Tibial artery (tissue), 4 donors: ENCODE data around the gene EIPR1.
"Not testable (repeated sequence)": the region's sequence is repeated elsewhere in the genome, so short reads cannot be mapped to it uniquely, and the experiment has no call there.

Experiments
- DNase-seq, 2 donors: peaks; one replicate each; pipeline ENCODE4 v3.0.0-alpha.2; 2019
- H3K27ac ChIP-seq, 2 donors: fragments of 200-600 bp; sonication (generic) in 1 of 2; 1 replicate in 1 of 2; 2 replicates in 1 of 2; pipeline ENCODE4 v1.5.1; 2018 to 2019; ENCODE audit warnings: mild to moderate bottlenecking in 1 of 2
- H3K27me3 ChIP-seq, 2 donors: fragments of 200-600 bp; sonication (generic) in 1 of 2; one replicate each; pipeline versions ENCODE4 v1.5.1 to v1.6.0; 2016 to 2019
- H3K36me3 ChIP-seq, 3 donors: fragments of 200-600 bp; sonication (generic) in 2 of 3; one replicate each; pipeline ENCODE4 v1.5.1; 2016 to 2019; ENCODE audit warnings: mild to moderate bottlenecking in 2 of 3
- H3K4me1 ChIP-seq, 4 donors: fragments of 200-600 bp; sonication (generic) in 2 of 4; 1 replicate in 3 of 4; 2 replicates in 1 of 4; pipeline ENCODE4 v1.5.1; 2016 to 2019
- H3K4me3 ChIP-seq, 2 donors: fragments of 200-600 bp; sonication (generic) in 1 of 2; 1 replicate in 1 of 2; 2 replicates in 1 of 2; pipeline ENCODE4 v1.5.1; 2018 to 2019; ENCODE audit warnings: mild to moderate bottlenecking in 2 of 2
- H3K9me3 ChIP-seq, 3 donors: fragments of 200-600 bp; sonication (generic) in 1 of 3; one replicate each; pipeline ENCODE4 v1.5.1; 2016 to 2019
- intact Hi-C: fragments of 100-400 bp; cut with DNase I; formaldehyde crosslinking; loops from one replicate; pipeline ENCODE4 v1.15.0; 2023; ENCODE audit warnings: low total_unique reads
- TF ChIP-seq, protein P1 (sequence below), 2 experiments: fragments of 200-600 bp in 1 of 2; fragments of 450-650 bp in 1 of 2; IDR thresholded peaks; one replicate each; pipeline ENCODE4 v1.5.1; 2017 to 2019; ENCODE audit warnings: antibody characterized with exemption in 2 of 2, mild to moderate bottlenecking in 1 of 2, moderate library complexity in 1 of 2

Gene EIPR1

DNA sequence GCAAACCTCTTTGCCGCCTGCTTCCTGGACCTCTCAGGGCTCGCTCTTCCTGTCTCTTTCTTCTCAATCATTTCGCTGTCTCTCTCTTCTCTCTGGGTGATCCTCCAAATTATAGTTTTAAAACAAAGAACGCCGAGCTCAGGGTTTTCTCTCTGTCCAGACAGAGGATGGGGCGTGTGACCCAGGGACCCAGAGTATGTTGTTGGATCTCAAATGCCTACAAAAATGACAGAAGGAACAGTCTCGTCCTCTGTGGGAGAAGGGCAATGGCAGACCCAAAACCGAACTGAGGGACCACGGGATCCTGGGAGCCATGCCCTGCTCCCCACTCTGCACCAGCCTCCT lies 88.5 kb downstream of the EIPR1 start:
- intact Hi-C loops: no loop called here
- Histone ChIP-seq H3K27me3 (no peaks in the 10 kb centered on the region), H3K36me3 (no peaks in the 10 kb centered on the region), H3K4me1 (no peaks in the 10 kb centered on the region), H3K27ac (no peak overlapping the region), H3K4me3 (no peak overlapping the region), H3K9me3 (no peaks in the 10 kb centered on the region)
- TF ChIP-seq, protein P1, sequence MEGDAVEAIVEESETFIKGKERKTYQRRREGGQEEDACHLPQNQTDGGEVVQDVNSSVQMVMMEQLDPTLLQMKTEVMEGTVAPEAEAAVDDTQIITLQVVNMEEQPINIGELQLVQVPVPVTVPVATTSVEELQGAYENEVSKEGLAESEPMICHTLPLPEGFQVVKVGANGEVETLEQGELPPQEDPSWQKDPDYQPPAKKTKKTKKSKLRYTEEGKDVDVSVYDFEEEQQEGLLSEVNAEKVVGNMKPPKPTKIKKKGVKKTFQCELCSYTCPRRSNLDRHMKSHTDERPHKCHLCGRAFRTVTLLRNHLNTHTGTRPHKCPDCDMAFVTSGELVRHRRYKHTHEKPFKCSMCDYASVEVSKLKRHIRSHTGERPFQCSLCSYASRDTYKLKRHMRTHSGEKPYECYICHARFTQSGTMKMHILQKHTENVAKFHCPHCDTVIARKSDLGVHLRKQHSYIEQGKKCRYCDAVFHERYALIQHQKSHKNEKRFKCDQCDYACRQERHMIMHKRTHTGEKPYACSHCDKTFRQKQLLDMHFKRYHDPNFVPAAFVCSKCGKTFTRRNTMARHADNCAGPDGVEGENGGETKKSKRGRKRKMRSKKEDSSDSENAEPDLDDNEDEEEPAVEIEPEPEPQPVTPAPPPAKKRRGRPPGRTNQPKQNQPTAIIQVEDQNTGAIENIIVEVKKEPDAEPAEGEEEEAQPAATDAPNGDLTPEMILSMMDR (IDR thresholded peaks at IDR 0.05): no peak
- DNase-seq: peak in 1 of 2 donors; percentile 1

DNA sequence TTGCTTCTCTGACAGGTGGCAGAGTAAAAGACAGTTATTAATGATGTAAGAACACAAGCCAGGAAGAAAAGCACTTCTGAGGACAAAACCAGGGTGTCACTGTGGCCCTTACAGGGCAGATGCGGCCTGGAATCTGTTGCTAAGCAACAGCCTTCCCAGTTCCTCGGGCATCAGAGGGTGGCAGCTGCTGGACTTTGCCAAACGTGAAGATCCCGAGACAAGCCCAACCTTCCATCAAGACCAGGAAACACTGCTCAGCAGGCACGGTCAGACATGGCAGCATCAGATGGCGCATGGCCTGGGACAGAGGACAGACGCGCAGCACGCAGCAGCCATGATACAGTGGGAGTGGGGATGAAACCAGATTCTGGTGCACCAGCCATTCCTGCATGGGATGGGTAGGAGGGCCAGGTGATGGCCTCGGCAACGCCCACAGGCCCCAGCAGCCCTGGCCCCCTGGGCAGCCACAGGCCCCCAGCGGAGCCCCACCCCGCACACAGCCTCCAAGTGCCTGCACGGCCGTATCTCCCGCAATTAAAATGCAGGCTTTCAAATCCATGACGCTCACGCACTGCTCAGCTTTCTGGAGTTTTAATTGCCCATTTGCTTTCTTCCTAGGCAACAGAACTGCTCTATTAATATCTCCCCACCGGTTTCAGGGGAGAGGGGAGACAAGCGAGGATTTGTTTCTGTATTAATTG lies 89.0 kb downstream of the EIPR1 start:
- Histone ChIP-seq H3K36me3 (no peaks in the 10 kb centered on the region), H3K4me1 (no peaks in the 10 kb centered on the region), H3K27me3 (no peaks in the 10 kb centered on the region), H3K4me3 (no peak overlapping the region), H3K9me3 (no peaks in the 10 kb centered on the region), H3K27ac (no peak overlapping the region)
- TF ChIP-seq, protein P1 (IDR thresholded peaks at IDR 0.05): no peak
- intact Hi-C loops: no loop called here
- peak in 1 of 2 donors; percentile 6 for DNase-seq

DNA sequence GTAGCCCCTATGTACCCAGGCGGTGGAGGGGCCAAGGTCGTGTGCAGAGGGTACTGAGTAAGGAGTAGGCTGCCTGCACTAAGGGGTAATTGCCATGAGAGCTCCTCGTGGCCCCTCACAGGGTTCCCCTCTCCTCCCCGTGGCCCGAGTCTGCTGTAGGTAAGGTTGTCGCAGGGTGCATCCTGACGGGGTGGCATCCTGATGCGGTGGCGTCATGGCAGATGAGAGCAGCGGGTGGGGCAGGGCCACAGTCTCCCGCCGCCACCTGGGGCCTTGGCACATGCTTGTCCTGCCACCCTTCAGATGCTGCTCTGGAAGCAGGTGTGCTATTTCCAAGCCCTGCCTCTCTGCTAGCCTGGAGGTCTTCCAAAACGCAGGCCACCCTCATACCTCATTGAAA lies 89.7 kb downstream of the EIPR1 start:
- no peak overlapping the region for H3K4me3 ChIP-seq
- peak in 1 of 2 donors; percentile 7 for DNase-seq
- H3K27me3 ChIP-seq: no peaks in the 10 kb centered on the region
- TF ChIP-seq, protein P1 (IDR thresholded peaks at IDR 0.05): no peak
- H3K9me3 ChIP-seq: no peaks in the 10 kb centered on the region
- H3K27ac ChIP-seq: no peak overlapping the region
- H3K36me3 ChIP-seq: no peaks in the 10 kb centered on the region
- intact Hi-C loops: no loop called here
- H3K4me1 ChIP-seq: no peaks in the 10 kb centered on the region

DNA sequence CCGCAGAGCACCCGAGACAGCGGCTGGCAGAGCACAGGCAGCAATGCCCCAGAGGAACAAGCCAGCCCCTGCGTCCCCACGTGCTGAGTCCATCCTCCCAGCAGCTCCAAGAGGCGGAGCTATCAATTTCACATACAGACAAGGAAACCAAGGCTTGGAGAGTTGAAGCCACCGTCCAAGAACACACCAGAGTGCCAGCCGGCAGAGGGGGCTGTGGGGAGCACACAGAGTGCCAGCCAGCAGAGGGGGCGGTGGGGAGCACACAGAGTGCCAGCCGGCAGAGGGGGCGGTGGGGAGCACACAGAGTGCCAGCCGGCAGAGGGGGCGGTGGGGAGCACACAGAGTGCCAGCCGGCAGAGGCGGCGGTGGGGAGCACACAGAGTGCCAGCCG lies 91.0 kb downstream of the EIPR1 start:
- intact Hi-C loops, H3K4me3 ChIP-seq, H3K27me3 ChIP-seq, H3K27ac ChIP-seq, H3K4me1 ChIP-seq, H3K36me3 ChIP-seq, H3K9me3 ChIP-seq: not testable (repeated sequence)
- peak in 1 of 2 donors; percentile 10 for DNase-seq

DNA sequence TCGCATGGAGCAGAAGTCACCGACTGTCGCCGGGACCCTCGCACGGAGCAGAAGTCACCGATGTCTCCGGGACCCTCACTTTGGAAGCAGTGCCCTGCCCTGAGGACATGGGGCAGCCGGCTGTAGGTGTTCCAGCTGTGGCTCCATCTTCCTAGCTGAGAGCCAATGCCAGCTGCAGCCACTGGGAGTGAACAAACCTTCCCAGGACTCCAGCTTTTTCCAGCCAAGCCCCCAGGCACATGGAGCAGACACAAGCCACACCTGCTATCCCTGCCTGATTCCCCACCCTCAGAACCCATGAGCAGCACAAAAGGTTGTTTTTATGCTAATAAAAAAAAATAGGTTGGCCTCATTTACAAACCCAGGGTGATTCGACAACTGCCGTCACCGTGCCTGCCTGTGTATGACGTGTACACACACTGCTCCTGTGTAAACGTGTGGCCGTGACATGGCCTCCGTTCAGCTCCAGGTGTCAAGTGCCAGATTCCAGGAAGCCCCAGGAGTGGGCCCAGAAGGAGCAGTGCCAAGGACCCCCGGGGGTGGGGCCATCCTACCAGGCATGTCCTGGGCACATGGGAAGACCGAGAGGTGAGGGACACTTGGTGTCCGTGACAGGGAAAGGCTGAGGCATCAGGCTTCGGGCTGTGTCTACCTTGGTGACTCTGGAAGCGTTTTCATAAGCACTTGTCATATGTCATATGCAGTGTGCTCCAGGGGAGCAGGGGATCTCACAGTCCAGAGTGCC lies 91.5 kb downstream of the EIPR1 start:
- DNase-seq: peak in 1 of 2 donors; percentile 17
- no peak overlapping the region for H3K4me3 ChIP-seq
- no peaks in the 10 kb centered on the region for H3K9me3 ChIP-seq
- H3K4me1 ChIP-seq: peaks cover 0 to 5% (median 0%) of the 10 kb centered on the region in 4 donors
- intact Hi-C loops: no loop called here
- H3K27ac ChIP-seq: no peak overlapping the region
- TF ChIP-seq, protein P1 (IDR thresholded peaks at IDR 0.05): no peak
- H3K27me3 ChIP-seq: no peaks in the 10 kb centered on the region
- no peaks in the 10 kb centered on the region for H3K36me3 ChIP-seq
